ENCODE measurements around the gene DAGLA. TPM values are rescaled to one million over a fixed set of nuclear protein-coding genes. Genes with fewer than 3 reads are reported as not detected.
A peak's percentile ranks its signal among the peaks of the same experiment; 100 is the strongest.
"Not testable (repeated sequence)": the region's sequence is repeated elsewhere in the genome, so short reads cannot be mapped to it uniquely, and the experiment has no call there.

The DAGLA gene
- total and polyA plus RNA-seq, 3 donors from 2014 or later, result 5.1 to 8.3 (median 7.1) TPM

GRCh38 chr11:61654397-61654829 lies 25.8 kb upstream of the DAGLA start:
- Histone ChIP-seq H3K36me3 (ENCODE audit: low read depth, missing control alignments) (no peaks in the 10 kb centered on the region), H3K27ac (no peak overlapping the region), H3K4me3 (no peak overlapping the region), H3K27me3 (no peaks in the 10 kb centered on the region), H3K9me3 (no peaks in the 10 kb centered on the region), H3K4me1 (no peaks in the 10 kb centered on the region)
- intact Hi-C loops (cut with DNase I; ENCODE audit: low total_unique reads), result no loop called here
- TF ChIP-seq POLR2A (IDR thresholded peaks at IDR 0.05), result no peak
- TF ChIP-seq CTCF (IDR thresholded peaks at IDR 0.05), result no peak
- 63 to 65% methylated on average over 7 of the region's 7 CpGs for WGBS, 2 donors
- peak; percentile 23 for DNase-seq

- H3K36me3 ChIP-seq (ENCODE audit: low read depth, missing control alignments); H3K4me3 ChIP-seq; H3K4me1 ChIP-seq; H3K27ac ChIP-seq; H3K27me3 ChIP-seq; DNase-seq; H3K9me3 ChIP-seq; intact Hi-C loops (cut with DNase I; ENCODE audit: low total_unique reads): not testable (repeated sequence)
- WGBS, 2 donors, result 71 to 72% methylated on average over 10 to 17 of the region's 17 CpGs
Observed at GRCh38 chr11:61655266-61656159, 24.7 kb upstream of the DAGLA start.

GRCh38 chr11:61656347-61657077 lies 23.7 kb upstream of the DAGLA start:
- WGBS, 2 donors, result 94% methylated on average over 13 of the region's 13 CpGs
- no peaks in the 10 kb centered on the region for H3K36me3 ChIP-seq (ENCODE audit: low read depth, missing control alignments)
- no peak overlapping the region for H3K27ac ChIP-seq
- DNase-seq, result no peak
- H3K9me3 ChIP-seq, result no peaks in the 10 kb centered on the region
- intact Hi-C loops (cut with DNase I; ENCODE audit: low total_unique reads), result no loop called here
- H3K4me3 ChIP-seq, result no peak overlapping the region
- TF ChIP-seq CTCF (IDR thresholded peaks at IDR 0.05), result no peak
- TF ChIP-seq POLR2A (IDR thresholded peaks at IDR 0.05), result no peak
- H3K4me1 ChIP-seq, result no peaks in the 10 kb centered on the region
- no peaks in the 10 kb centered on the region for H3K27me3 ChIP-seq

- Histone ChIP-seq H3K4me1 (no peaks in the 10 kb centered on the region), H3K36me3 (ENCODE audit: low read depth, missing control alignments) (no peaks in the 10 kb centered on the region), H3K9me3 (no peaks in the 10 kb centered on the region), H3K27me3 (no peaks in the 10 kb centered on the region), H3K4me3 (no peak overlapping the region), H3K27ac (no peak overlapping the region)
- 69 to 75% methylated on average over 11 of the region's 11 CpGs for WGBS, 2 donors
- no peak for TF ChIP-seq CTCF (IDR thresholded peaks at IDR 0.05)
- TF ChIP-seq POLR2A (IDR thresholded peaks at IDR 0.05), result no peak
- intact Hi-C loops (cut with DNase I; ENCODE audit: low total_unique reads), result no loop called here
- DNase-seq, result no peak
Observed at GRCh38 chr11:61657566-61658290, 22.5 kb upstream of the DAGLA start.
